Measurements from ENCODE around the gene PRRC2B. TPM values are rescaled to one million over a fixed set of nuclear protein-coding genes. Genes with fewer than 3 reads are reported as not detected.

The PRRC2B gene
- total and polyA plus RNA-seq, 2 of the 8 experiments (the other 6 are each of a cell fraction or from before 2014, with no cell fraction given), result 37.3 to 249 TPM

GRCh38 chr9:131481441-131482342, 87.8 kb downstream of the PRRC2B start:
- H3K27ac ChIP-seq (ENCODE audit: low read depth, low read length), result no peak overlapping the region
- H4K8ac ChIP-seq (ENCODE audit: extremely low read depth, insufficient read depth, low read length), result peak overlapping the region; percentile 7; the same call in 1 of the 2 replicates
- ChIA-PET POLR2A (ENCODE audit: partially characterized antibody) (interaction anchor here (0.6 to 1.6 kb wide), 6 partner anchors 11 to 88 kb away, joined by 3 read pairs; no protein-coding TSS in a partner anchor), CTCF (ENCODE audit: partially characterized antibody) (interaction anchor here (0.8 to 1.8 kb wide), 6 partner anchors 9 to 114 kb away, joined by 3 to 6 read pairs (median 3); no protein-coding TSS in a partner anchor)
- H2BK5ac ChIP-seq (ENCODE audit: low read depth, low read length), result no peak overlapping the region; the same call in 1 of the 2 replicates
- H2BK12ac ChIP-seq (ENCODE audit: low read depth, low read length), result no peak overlapping the region
- H4K91ac ChIP-seq (replicated peaks; ENCODE audit: insufficient read length, low read length), result no peak overlapping the region
- no peak overlapping the region for H2BK15ac ChIP-seq (ENCODE audit: low read length)
- no peak overlapping the region for H2BK120ac ChIP-seq (replicated peaks; ENCODE audit: low read depth, low read length)
- H3K9ac ChIP-seq (replicated peaks in 1 of 4; ENCODE audit: extremely low read depth in 1 of 4, low read depth in 3 of 4, low read length in 3 of 4), result no peak overlapping the region
- H3K18ac ChIP-seq (ENCODE audit: extremely low read depth, low read length), result no peak overlapping the region
- WGBS, 2 experiments (ENCODE audit: extremely low coverage in 1 of 2, insufficient coverage in 1 of 2, insufficient read length in 1 of 2, insufficient replicate concordance in 2 of 2, low coverage in 1 of 2, low lambda C conversion rate in 2 of 2, missing lambda C conversion rate in 1 of 2), result 89% methylated on average over 19 of the region's 19 CpGs; no CpG with 5 or more reads in 1 of the 2 experiments
- H3K4ac ChIP-seq (replicated peaks; ENCODE audit: insufficient read length, low read depth, low read length), result no peak overlapping the region
- peaks cover 68 to 96% (median 88%) of the 10 kb centered on the region in 4 experiments for H3K36me3 ChIP-seq (ENCODE audit: control insufficient read depth in 2 of 4, insufficient read depth in 4 of 4, low read length in 3 of 4)
- H3K4me2 ChIP-seq (ENCODE audit: insufficient read depth in 1 of 2, low read depth in 2 of 2, low read length in 2 of 2), result no peak overlapping the region
- H2AK5ac ChIP-seq (ENCODE audit: low read depth, low read length), result no peak overlapping the region
- H4K5ac ChIP-seq (ENCODE audit: insufficient read length, low read depth, low read length), result no peak overlapping the region
- H3K79me1 ChIP-seq (ENCODE audit: low read depth, low read length), result peaks cover 14% of the 10 kb centered on the region; the same call in 1 of the 2 replicates
- peaks cover 7 to 26% of the 10 kb centered on the region in 2 experiments for H4K20me1 ChIP-seq (replicated peaks in 1 of 2; ENCODE audit: control insufficient read depth in 1 of 2, insufficient read depth in 2 of 2, low read length in 2 of 2)
- H2AFZ ChIP-seq (ENCODE audit: low read length), result no peak overlapping the region
- H3K14ac ChIP-seq (ENCODE audit: insufficient read length), result no peak overlapping the region
- H3K27me3 ChIP-seq (replicated peaks in 1 of 4; ENCODE audit: control insufficient read depth in 3 of 4, extremely low read depth in 1 of 4, insufficient read depth in 3 of 4, low read length in 3 of 4), result no peaks in the 10 kb centered on the region
- no peak overlapping the region for H3K23ac ChIP-seq (ENCODE audit: insufficient read length)
- H3K4me1 ChIP-seq (replicated peaks in 1 of 4; ENCODE audit: control insufficient read depth in 3 of 4, insufficient read depth in 4 of 4, low read length in 3 of 4), result no peaks in the 10 kb centered on the region; a peak in 1 of 7 replicates
- H3K56ac ChIP-seq (replicated peaks; ENCODE audit: insufficient read length, low read depth, low read length), result no peak overlapping the region
- H3K9me3 ChIP-seq (ENCODE audit: insufficient read depth in 2 of 2, low read depth in 1 of 2, low read length in 1 of 2), result no peaks in the 10 kb centered on the region
- no peak overlapping the region for H2BK20ac ChIP-seq (ENCODE audit: low read length)
- FAIRE-seq (no peak), DNase-seq (ENCODE audit: low read depth in 1 of 2, low spot score in 2 of 2) (no peak)
- H3K79me2 ChIP-seq (ENCODE audit: control insufficient read depth in 1 of 2, insufficient read depth in 2 of 2, low read length in 2 of 2), result peaks cover 0 to 17% of the 10 kb centered on the region in 2 experiments; a peak in 1 of 4 replicates
- H3K4me3 ChIP-seq (ENCODE audit: extremely low read depth in 1 of 4, insufficient read depth in 2 of 4, low read depth in 3 of 4, low read length in 4 of 4), result no peak overlapping the region
- no peaks in the 10 kb centered on the region for H3K23me2 ChIP-seq (ENCODE audit: low read depth, low read length)
- TF ChIP-seq RFX5 (IDR thresholded peaks at IDR 0.05; ENCODE audit: borderline replicate concordance, low read depth, low read length) (no peak), SP1 (IDR thresholded peaks at IDR 0.05; ENCODE audit: low read depth, low read length) (no peak), ATF3 (IDR thresholded peaks at IDR 0.05; ENCODE audit: insufficient read depth, low read depth, low read length) (no peak), JUND (IDR thresholded peaks at IDR 0.05; ENCODE audit: low read length) (no peak), SIX5 (IDR thresholded peaks at IDR 0.05; ENCODE audit: low read depth, low read length) (no peak), BCL11A (IDR thresholded peaks at IDR 0.05; ENCODE audit: low read depth in 2 of 2, low read length in 2 of 2) (no peak), ASH2L (IDR thresholded peaks at IDR 0.05; ENCODE audit: low read length) (no peak), GTF2F1 (IDR thresholded peaks at IDR 0.05; ENCODE audit: borderline replicate concordance, low read depth, low read length) (no peak), RNF2 (IDR thresholded peaks at IDR 0.05; ENCODE audit: borderline replicate concordance, low read depth, low read length, missing control alignments, poor library complexity, severe bottlenecking) (no peak), CBX8 (IDR thresholded peaks at IDR 0.05; ENCODE audit: borderline replicate concordance, low read depth, low read length) (no peak), KDM1A (IDR thresholded peaks at IDR 0.05; ENCODE audit: borderline replicate concordance, low read length) (no peak)

Measured in H1 (cell line).